CD4-positive, alpha-beta T cell (primary cell): ENCODE results near the gene TTC9. TPM values are rescaled to one million over a fixed set of nuclear protein-coding genes. Genes with fewer than 3 reads are reported as not detected.

Source experiments
- ATAC-seq: fragments of 200-7000 bp; cut with Tn5 transposase; one replicate; pipeline ENCODE4 v1.10.0; 2022; ENCODE audit warnings: mild to moderate bottlenecking; ENCODE audit not compliant: poor library complexity
- CTCF ChIA-PET: fragments of 350-600 bp; sonication (Branson Sonifier 250); formaldehyde crosslinking; loops from one replicate; lab custom pipeline; 2021; ENCODE audit warnings: antibody characterized with exemption, inconsistent platforms; lab: Charles Lee
- POLR2A ChIA-PET: fragments of 350-600 bp; sonication (Branson Sonifier 250); formaldehyde crosslinking; loops from one replicate; lab custom pipeline; 2021; ENCODE audit warnings: antibody characterized with exemption, inconsistent platforms; lab: Charles Lee
- DNase-seq, 14 experiments: peaks; one replicate each; pipeline ENCODE4 v3.0.0-alpha.2; 2013 to 2020; ENCODE audit warnings: mixed read lengths in 2 of 14
- H3K27ac ChIP-seq, 2 donors: one replicate each; pipeline versions ENCODE4 v1.5.1 to v1.7.0; 2013; ENCODE audit warnings: low read length in 2 of 2, low read depth in 1 of 2, mild to moderate bottlenecking in 1 of 2
- H3K27me3 ChIP-seq, 2 experiments: 1 replicate in 1 of 2; 2 replicates in 1 of 2; pipeline versions ENCODE4 v1.6.1 to v1.7.0; 2013; ENCODE audit warnings: low read length in 2 of 2, control low read depth in 1 of 2, mild to moderate bottlenecking in 1 of 2, moderate library complexity in 1 of 2; ENCODE audit not compliant: insufficient read depth in 2 of 2, control insufficient read depth in 1 of 2
- H3K36me3 ChIP-seq: one replicate; pipeline ENCODE4 v1.6.1; 2013; ENCODE audit warnings: low read length, control low read depth; ENCODE audit not compliant: insufficient read depth
- H3K4me1 ChIP-seq: one replicate; pipeline ENCODE4 v1.6.1; 2013; ENCODE audit warnings: low read length, control low read depth; ENCODE audit not compliant: insufficient read depth
- H3K4me3 ChIP-seq: one replicate; pipeline ENCODE4 v1.5.1; 2013; ENCODE audit warnings: mild to moderate bottlenecking, low read length, moderate library complexity
- H3K9me3 ChIP-seq, 2 experiments: 1 replicate in 1 of 2; 2 replicates in 1 of 2; pipeline versions ENCODE4 v1.6.1 to v1.7.0; 2013; ENCODE audit warnings: low read length in 2 of 2, mild to moderate bottlenecking in 2 of 2, control low read depth in 1 of 2, moderate library complexity in 1 of 2; ENCODE audit not compliant: control insufficient read depth in 1 of 2, insufficient read depth in 1 of 2
- H3K27ac Mint-ChIP-seq: one replicate; pipeline ENCODE4 v1.8.0; 2020; ENCODE audit warnings: mixed read lengths
- H3K27me3 Mint-ChIP-seq: one replicate; pipeline ENCODE4 v1.8.0; 2021; ENCODE audit warnings: mixed read lengths
- H3K36me3 Mint-ChIP-seq: one replicate; pipeline ENCODE4 v1.8.0; 2021; ENCODE audit warnings: low read depth, mixed read lengths
- H3K4me1 Mint-ChIP-seq: one replicate; pipeline ENCODE4 v1.8.0; 2021; ENCODE audit warnings: low read depth, mixed read lengths
- H3K4me3 Mint-ChIP-seq: one replicate; pipeline ENCODE4 v1.8.0; 2020; ENCODE audit warnings: mild to moderate bottlenecking, mixed read lengths
- H3K9me3 Mint-ChIP-seq: one replicate; pipeline ENCODE4 v1.8.0; 2020; ENCODE audit warnings: mixed read lengths
- intact Hi-C, 2 experiments: fragments of 100-400 bp; cut with DNase I in 1 of 2; cut with micrococcal nuclease in 1 of 2; formaldehyde crosslinking; loops; one replicate each; pipeline versions ENCODE4 v1.15.1 to v1.9.0; 2023 to 2025; cut with DNase I, micrococcal nuclease
- total RNA-seq, 174 experiments: library from RNA in 2 of 174; stranded (reverse) in 2 of 174; gene quantifications; one replicate each; pipeline ENCODE4 v1.2.3 and lab custom pipeline; 2021 to 2026
- TF ChIP-seq, protein P1 (sequence below): fragments of 200-600 bp; IDR thresholded peaks from one replicate; pipeline ENCODE4 v1.8.0; 2022; ENCODE audit warnings: antibody characterized with exemption, mild to moderate bottlenecking

TTC9 gene
- total RNA-seq, 2 experiments from 2014 or later, result 6.8 to 7.0 TPM

DNA sequence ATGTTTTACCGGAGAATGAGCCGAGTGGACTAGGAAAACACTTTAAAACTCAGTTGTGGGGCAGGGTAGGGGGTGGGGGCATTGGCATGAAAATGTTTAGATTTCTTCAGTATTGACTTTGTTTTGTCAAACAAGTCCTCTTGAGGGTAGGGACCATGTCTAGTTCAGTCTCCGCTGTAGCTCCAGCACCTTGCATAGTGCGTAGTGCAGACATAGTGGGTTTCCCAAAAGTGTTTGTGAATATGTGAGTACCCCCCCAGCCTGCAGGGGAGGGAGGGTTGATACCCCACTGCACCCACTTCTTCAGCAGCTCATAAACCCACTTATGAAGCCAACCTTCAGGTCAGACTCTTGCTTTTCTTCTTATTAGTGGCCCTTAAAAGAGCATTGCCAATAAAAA is 71.4 kb downstream of the TTC9 start:
- H3K4me3 Mint-ChIP-seq, result no peak overlapping the region
- TF ChIP-seq, protein P1, sequence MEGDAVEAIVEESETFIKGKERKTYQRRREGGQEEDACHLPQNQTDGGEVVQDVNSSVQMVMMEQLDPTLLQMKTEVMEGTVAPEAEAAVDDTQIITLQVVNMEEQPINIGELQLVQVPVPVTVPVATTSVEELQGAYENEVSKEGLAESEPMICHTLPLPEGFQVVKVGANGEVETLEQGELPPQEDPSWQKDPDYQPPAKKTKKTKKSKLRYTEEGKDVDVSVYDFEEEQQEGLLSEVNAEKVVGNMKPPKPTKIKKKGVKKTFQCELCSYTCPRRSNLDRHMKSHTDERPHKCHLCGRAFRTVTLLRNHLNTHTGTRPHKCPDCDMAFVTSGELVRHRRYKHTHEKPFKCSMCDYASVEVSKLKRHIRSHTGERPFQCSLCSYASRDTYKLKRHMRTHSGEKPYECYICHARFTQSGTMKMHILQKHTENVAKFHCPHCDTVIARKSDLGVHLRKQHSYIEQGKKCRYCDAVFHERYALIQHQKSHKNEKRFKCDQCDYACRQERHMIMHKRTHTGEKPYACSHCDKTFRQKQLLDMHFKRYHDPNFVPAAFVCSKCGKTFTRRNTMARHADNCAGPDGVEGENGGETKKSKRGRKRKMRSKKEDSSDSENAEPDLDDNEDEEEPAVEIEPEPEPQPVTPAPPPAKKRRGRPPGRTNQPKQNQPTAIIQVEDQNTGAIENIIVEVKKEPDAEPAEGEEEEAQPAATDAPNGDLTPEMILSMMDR, result no peak
- no peaks in the 10 kb centered on the region for H3K36me3 Mint-ChIP-seq
- Histone ChIP-seq H3K4me1 (peaks cover 5% of the 10 kb centered on the region), H3K36me3 (no peaks in the 10 kb centered on the region), H3K27me3 (no peaks in the 10 kb centered on the region), H3K9me3 (no peaks in the 10 kb centered on the region), H3K27ac (no peak overlapping the region), H3K4me3 (no peak overlapping the region)
- POLR2A ChIA-PET, result interaction anchor here (0.5 to 1.2 kb wide), 2 partner anchors 72 to 196 kb away, joined by 3 to 6 read pairs; partner anchors contain the start of gene TTC9
- H3K27me3 Mint-ChIP-seq, result no peaks in the 10 kb centered on the region
- H3K27ac Mint-ChIP-seq, result no peak overlapping the region
- H3K9me3 Mint-ChIP-seq, result no peaks in the 10 kb centered on the region
- DNase-seq (no peak), ATAC-seq (no peak)
- CTCF ChIA-PET, result interaction anchor here (0.7 to 1.2 kb wide), 4 partner anchors 68 to 90 kb away, joined by 3 to 4 read pairs (median 3); no protein-coding TSS in a partner anchor
- intact Hi-C loops, result loop anchor here (1.0 to 10.0 kb wide), 6 partner anchors 52 to 898 kb away; partner anchors contain the start of gene TTC9 (in 1 of the 2)
- H3K4me1 Mint-ChIP-seq, result peaks cover 5% of the 10 kb centered on the region

DNA sequence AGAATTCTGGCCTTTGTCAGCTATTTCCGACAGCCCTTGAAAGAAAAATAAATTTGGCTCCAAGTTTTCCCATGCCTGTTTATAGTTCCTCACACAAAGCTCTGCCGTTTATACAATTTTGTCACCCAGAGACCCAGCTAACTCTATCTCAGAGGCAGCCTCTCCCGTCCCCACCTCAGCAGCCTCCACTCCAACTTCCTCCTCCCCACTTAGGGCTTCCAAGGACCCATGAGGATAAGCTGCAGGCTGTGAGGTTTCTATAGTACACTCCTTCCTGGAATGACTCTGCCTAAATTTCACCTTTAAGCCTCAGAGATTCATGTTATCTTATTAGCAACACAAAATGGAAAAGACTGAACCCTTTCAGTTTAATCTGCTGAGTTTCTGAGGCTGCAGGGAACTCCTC is 71.8 kb downstream of the TTC9 start:
- intact Hi-C loops, result loop anchor here (1.0 to 10.0 kb wide), 6 partner anchors 53 to 899 kb away; partner anchors contain the start of gene TTC9 (in 1 of the 2)
- Histone ChIP-seq H3K36me3 (no peaks in the 10 kb centered on the region), H3K9me3 (no peaks in the 10 kb centered on the region), H3K4me3 (no peak overlapping the region), H3K4me1 (peaks cover 5% of the 10 kb centered on the region), H3K27me3 (no peaks in the 10 kb centered on the region), H3K27ac (no peak overlapping the region)
- H3K4me3 Mint-ChIP-seq, result no peak overlapping the region
- H3K27ac Mint-ChIP-seq, result no peak overlapping the region
- ATAC-seq, result no peak
- H3K4me1 Mint-ChIP-seq, result peaks cover 5% of the 10 kb centered on the region
- H3K9me3 Mint-ChIP-seq, result no peaks in the 10 kb centered on the region
- no peaks in the 10 kb centered on the region for H3K36me3 Mint-ChIP-seq
- TF ChIP-seq, protein P1, result no peak
- POLR2A ChIA-PET, result interaction anchor here (0.5 to 1.2 kb wide), 2 partner anchors 72 to 195 kb away, joined by 3 to 6 read pairs; partner anchors contain the start of gene TTC9
- DNase-seq, result no peak
- H3K27me3 Mint-ChIP-seq, result no peaks in the 10 kb centered on the region
- CTCF ChIA-PET, result interaction anchor here (0.7 to 1.2 kb wide), 4 partner anchors 68 to 90 kb away, joined by 3 to 4 read pairs (median 3); no protein-coding TSS in a partner anchor

DNA sequence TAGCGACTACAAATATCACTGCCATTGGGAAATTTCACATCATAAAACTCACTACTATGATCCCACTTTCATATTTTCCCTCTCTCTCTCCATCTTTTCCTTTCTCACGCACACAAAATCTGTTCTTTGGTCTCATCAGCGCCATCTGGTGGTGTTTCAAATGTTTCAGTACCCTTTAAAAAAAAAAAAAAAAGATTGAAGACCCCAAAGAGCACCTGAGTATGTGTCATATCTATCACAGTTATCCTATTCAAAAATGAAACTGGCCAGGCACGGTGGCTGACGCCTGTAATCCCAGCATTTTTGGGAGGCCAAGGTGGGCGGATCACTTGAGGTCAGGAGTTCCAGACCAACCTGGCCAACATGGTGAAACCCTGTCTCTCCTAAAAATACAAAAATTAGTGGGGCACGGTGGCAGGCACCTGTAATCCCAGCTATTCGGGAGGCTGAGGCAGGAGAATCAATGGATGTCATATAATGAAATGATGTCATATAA is 72.4 kb downstream of the TTC9 start:
- CTCF ChIA-PET, result interaction anchor here (0.7 to 1.2 kb wide), 3 partner anchors 69 to 90 kb away, joined by 3 to 4 read pairs (median 3); no protein-coding TSS in a partner anchor
- intact Hi-C loops, result loop anchor here (1.0 to 10.0 kb wide), 6 partner anchors 72 to 899 kb away; partner anchors contain the start of gene TTC9 (in 1 of the 2)

More for the DNA sequence above, 72.4 kb downstream of the TTC9 start:
- TF ChIP-seq, protein P1, result peak; percentile 95
- Histone ChIP-seq H3K36me3 (no peaks in the 10 kb centered on the region), H3K4me3 (no peak overlapping the region), H3K9me3 (no peaks in the 10 kb centered on the region), H3K4me1 (peaks cover 5% of the 10 kb centered on the region), H3K27me3 (no peaks in the 10 kb centered on the region), H3K27ac (no peak overlapping the region)
- ATAC-seq (no peak), DNase-seq (peak in 12 of 14 experiments; percentile 12 to 84 (median 36))
- H3K9me3 Mint-ChIP-seq, result no peaks in the 10 kb centered on the region
- no peaks in the 10 kb centered on the region for H3K27me3 Mint-ChIP-seq
- H3K27ac Mint-ChIP-seq, result no peak overlapping the region
- H3K4me1 Mint-ChIP-seq, result peaks cover 5% of the 10 kb centered on the region
- no peaks in the 10 kb centered on the region for H3K36me3 Mint-ChIP-seq
- POLR2A ChIA-PET, result interaction anchor here (1.2 kb wide), 1 partner anchor 73 kb away, joined by 6 read pairs; the partner anchor contains the start of gene TTC9
- no peak overlapping the region for H3K4me3 Mint-ChIP-seq
